ENCODE data around the gene NR4A1.

The NR4A1 gene

GRCh38 chr12:52079576-52080402 lies 28.5 kb downstream of the NR4A1 start, which contains the start of gene SMIM41:
Gene SMIM41 (plus strand): TSS chr12:52079704. CDS start chr12:52079780, 76 bp downstream.
- DNase-seq (ENCODE audit: low spot score): peak; percentile 23

- no peak for DNase-seq (ENCODE audit: low spot score)
Measured at GRCh38 chr12:52080403-52081251, 29.4 kb downstream of the NR4A1 start.

GRCh38 chr12:52081263-52081733 lies 30.1 kb downstream of the NR4A1 start:
- peak; percentile 11 for DNase-seq (ENCODE audit: low spot score)

- no peak for DNase-seq (ENCODE audit: low spot score)
Measured at GRCh38 chr12:52082026-52082668, 30.9 kb downstream of the NR4A1 start.

GRCh38 chr12:52082669-52082987 lies 31.4 kb downstream of the NR4A1 start:
- DNase-seq (ENCODE audit: low spot score): peak; percentile 11

GRCh38 chr12:52082988-52083637 lies 31.9 kb downstream of the NR4A1 start:
- DNase-seq (ENCODE audit: low spot score): peak; percentile 93

GRCh38 chr12:52083638-52083996 lies 32.4 kb downstream of the NR4A1 start:
- DNase-seq (ENCODE audit: low spot score): no peak

- DNase-seq (ENCODE audit: low spot score): no peak
Measured at GRCh38 chr12:52084491-52085231, 33.4 kb downstream of the NR4A1 start.

- DNase-seq (ENCODE audit: low spot score): no peak
Measured at GRCh38 chr12:52085682-52086180, 34.5 kb downstream of the NR4A1 start.

- DNase-seq (ENCODE audit: low spot score): no peak
Measured at GRCh38 chr12:52086366-52086765, 35.1 kb downstream of the NR4A1 start.

GRCh38 chr12:52086944-52087835 lies 35.9 kb downstream of the NR4A1 start:
- DNase-seq (ENCODE audit: low spot score): no peak

GRCh38 chr12:52087961-52088820 lies 36.9 kb downstream of the NR4A1 start:
- no peak for DNase-seq (ENCODE audit: low spot score)

- DNase-seq (ENCODE audit: low spot score): no peak
Measured at GRCh38 chr12:52089491-52089890, 38.2 kb downstream of the NR4A1 start.

GRCh38 chr12:52090291-52090690 lies 39.0 kb downstream of the NR4A1 start:
- DNase-seq (ENCODE audit: low spot score): no peak

GRCh38 chr12:52091061-52091460 lies 39.8 kb downstream of the NR4A1 start:
- peak; percentile 49 for DNase-seq (ENCODE audit: low spot score)

- peak; percentile 23 for DNase-seq (ENCODE audit: low spot score)
Measured at GRCh38 chr12:52091869-52092268, 40.6 kb downstream of the NR4A1 start.

GRCh38 chr12:52093346-52093745 lies 42.1 kb downstream of the NR4A1 start:
- no peak for DNase-seq (ENCODE audit: low spot score)

GRCh38 chr12:52096332-52097044 lies 45.2 kb downstream of the NR4A1 start:
- DNase-seq (ENCODE audit: low spot score): no peak
